Anterior cingulate cortex (tissue), 58 donors: ENCODE data around the gene FOXK1.

Experiments used
- DNase-seq, 58 donors: peaks; one replicate each; lab custom pipeline; 2025; lab: John Stamatoyannopoulos, UW

Gene FOXK1

GRCh38 chr7:4715410-4715776 is 33.3 kb downstream of the FOXK1 start:
- DNase-seq: peak in 30 of 58 donors; percentile 14 to 75 (median 38)

- DNase-seq: peak in 19 of 58 donors; percentile 35 to 79 (median 62)
These were observed 35.1 kb downstream of the FOXK1 start for GRCh38 chr7:4716946-4717795.

DNA sequence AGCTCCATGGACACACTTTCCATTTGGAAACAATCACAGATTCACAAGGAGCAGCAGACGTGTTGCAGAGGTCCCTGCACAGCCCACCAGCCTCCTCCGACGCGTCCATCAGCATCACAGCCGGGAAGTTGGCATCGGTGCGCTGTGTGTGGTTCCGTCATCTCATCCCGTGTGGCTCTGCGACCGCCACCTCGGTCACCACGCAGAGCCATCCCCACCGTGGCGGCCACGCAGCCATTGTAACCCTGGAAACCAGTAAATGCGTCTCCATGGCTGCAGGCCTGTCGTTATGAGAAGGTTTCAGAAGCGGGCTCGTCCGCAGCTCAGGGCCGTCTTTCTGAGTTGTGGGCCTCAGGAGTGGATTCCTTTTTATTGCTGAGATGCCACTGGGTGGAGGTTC is 36.0 kb downstream of the FOXK1 start:
- DNase-seq: no peak

DNA sequence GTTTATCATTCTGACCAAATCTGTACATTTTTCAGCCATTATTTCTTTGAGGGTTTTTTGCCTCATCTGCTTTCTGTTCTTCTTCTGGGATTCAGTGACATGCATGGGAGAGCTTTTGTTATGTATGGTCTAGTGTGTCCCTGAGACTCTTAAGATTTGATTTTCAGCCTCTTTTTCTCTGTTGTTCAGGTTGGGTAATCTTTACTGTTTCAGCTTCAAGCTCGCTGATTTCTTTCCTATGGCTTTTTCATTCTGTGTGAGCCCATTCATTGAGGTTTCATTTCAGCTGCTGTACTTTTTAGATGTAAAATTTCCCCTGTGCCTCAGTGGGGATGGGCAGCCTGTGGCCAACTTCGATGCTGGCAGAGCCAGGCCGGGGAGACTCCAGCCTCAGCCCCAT is 38.1 kb downstream of the FOXK1 start:
- DNase-seq: no peak

GRCh38 chr7:4722308-4722707 is 40.2 kb downstream of the FOXK1 start:
- DNase-seq: no peak

- DNase-seq: peak in 2 of 58 donors; percentile 18 to 41
These were observed 41.0 kb downstream of the FOXK1 start for GRCh38 chr7:4722960-4723630.

- no peak for DNase-seq
These were observed 42.5 kb downstream of the FOXK1 start for GRCh38 chr7:4724648-4725013.

DNA sequence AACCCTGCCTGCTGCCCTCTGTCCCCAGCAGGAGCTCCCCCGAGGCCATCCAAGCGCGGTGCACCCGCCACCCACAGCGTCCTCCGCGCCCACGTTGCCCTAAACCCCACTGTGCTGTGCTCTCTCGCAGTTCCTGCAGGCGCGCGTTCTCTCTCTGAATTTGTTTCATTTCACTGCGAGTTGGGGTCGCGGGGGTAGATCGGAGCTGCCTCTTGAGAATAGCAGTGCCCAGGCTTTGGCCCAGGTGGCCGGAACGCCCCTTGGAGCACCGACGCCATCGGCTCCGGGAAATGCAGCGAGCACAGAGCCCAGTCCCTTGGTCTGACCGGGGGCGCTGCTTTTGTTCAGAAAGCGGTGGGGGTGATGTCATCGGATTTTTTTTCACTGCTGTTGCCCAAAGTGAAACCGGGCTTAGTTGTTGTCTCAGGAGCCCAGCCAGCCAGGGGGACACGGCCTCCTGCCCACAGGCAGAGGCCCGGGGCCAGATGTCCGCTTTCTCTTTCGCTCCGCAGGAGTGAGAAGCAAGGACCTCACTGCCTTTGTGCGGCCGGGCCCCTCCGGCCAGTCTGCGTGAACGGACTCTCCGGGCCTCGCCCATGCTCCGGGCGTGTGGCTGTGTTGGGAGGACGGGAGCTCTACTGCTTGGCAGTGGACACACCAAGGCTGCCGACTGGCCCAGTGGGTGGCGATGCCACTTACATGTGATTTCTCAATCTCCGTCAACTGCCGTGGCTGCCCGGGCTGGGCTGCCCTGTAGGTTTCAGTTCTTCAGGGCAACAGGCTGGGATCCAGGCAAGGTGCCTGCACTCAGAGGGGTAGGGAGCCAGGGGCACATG is 43.1 kb downstream of the FOXK1 start:
- peak in 56 of 58 donors; percentile 17 to 94 (median 79) for DNase-seq

- no peak for DNase-seq
These were observed 43.9 kb downstream of the FOXK1 start for GRCh38 chr7:4725850-4726450.

DNA sequence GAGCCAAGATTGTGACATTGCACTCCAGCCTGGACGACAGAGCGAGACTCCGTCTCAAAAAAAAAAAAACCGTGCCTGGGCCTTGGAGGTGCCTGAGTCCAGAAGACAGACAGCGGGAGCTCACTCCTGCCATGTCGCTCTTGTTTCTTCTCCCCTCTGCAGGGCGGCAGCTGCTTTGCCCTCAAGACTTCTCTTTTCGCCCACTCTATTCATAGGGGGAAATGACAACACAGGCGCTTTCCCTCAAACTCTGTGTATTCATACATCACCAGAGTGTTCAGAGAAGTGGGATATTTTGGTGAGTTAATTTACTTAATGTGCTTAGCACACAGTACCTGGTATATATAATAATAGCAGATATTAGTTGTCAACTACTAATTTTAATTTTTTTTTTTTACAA is 44.5 kb downstream of the FOXK1 start:
- no peak for DNase-seq

GRCh38 chr7:4727914-4728705 is 46.0 kb downstream of the FOXK1 start:
- peak in 5 of 58 donors; percentile 16 to 25 (median 23) for DNase-seq

DNA sequence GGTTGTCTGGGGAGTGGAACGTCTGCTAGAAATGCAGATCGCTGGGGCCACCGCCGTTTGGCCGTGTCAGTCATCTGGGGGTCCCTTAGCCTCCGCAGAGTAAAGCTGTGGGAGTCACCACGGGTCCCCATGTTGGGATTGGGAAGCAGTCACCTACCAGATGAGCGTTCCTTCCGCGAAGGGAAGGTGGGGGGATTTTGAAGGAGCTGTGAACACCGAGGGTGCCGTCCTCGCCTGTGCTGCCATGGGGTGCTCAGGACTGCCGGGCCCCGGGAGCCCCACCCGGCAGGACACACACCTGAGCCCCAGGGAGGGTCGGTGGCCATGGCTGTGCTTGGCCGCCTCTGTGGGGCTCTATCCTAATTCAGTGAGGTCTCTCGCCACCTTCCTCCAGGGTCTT is 47.2 kb downstream of the FOXK1 start:
- DNase-seq: no peak

DNA sequence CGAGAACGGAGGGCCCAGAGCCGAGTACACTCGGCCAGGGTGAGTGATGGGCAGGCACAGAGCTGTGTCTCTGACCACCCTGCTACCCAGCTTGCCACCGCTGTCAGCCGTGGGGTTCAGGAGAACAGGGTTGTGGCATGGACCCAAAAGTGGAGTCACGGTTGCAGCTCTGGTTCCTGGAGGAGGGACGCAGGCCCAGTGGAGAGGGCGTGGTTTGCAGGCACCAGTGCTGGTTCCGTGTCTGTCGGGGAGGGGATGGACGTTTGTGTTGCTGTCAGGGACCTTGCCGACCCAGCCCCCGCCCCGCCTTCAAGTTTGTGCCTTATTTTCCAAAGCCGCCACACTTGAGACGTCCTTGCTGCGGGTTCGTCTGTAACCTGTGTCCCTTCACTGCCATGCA is 48.2 kb downstream of the FOXK1 start:
- DNase-seq: peak in 2 of 58 donors; percentile 11 to 29

GRCh38 chr7:4730971-4731370 is 48.9 kb downstream of the FOXK1 start:
- no peak for DNase-seq

DNA sequence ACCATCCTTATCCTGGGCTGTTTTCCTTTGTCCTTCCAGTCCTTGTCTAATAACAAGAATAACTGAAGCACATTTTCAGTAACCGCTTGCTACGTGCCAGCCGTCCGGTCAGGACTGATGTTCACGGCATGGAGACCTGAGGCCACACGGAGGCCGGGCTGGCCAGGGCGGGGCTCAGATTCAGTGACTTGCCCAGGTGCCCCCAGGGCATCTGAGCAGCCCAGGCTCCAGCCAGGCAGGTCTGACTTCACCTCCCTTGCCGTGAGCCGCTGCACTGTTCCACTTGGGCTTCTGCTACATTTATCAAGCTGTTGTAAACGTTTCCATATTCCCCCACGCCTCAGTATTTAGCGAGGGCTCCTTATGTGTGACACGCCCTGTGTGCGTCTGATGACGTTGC is 49.7 kb downstream of the FOXK1 start:
- no peak for DNase-seq

DNA sequence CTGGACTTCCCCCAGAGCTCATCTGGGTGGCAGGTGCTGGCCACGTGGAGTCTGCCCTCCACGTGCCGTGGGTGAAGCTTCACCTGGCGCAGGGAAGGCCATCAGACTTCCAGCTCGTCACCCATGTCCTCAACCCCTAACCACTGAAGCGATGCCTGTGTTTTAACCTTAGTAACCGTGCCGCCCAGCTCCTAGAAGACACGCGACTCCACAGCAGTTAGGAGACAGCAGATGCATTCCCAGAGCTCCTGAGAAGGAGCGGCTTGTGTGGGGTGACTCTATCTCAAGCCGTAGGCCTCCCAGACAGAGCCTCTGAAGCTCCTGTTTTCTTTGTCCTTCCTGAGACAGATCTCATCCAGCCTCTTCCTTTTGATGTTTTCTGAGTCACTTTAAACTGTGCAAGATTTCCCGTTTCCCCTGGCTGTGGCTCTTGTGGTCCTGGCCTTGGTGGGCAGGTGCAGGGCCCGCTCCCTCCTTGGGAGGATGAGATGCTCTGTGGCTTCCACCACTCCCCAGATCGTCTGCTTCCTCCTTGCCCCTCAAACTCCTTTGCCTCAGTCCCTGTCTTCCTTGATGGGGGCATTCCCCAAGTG is 51.9 kb downstream of the FOXK1 start:
- DNase-seq: no peak

- DNase-seq: peak in 28 of 58 donors; percentile 13 to 82 (median 51)
These were observed 52.7 kb downstream of the FOXK1 start for GRCh38 chr7:4734587-4735345.

- no peak for DNase-seq
These were observed 55.2 kb downstream of the FOXK1 start for GRCh38 chr7:4737300-4737699.
